HepG2 (cell line): Measurements from ENCODE around the gene PARK7. TPM values are rescaled to one million over a fixed set of nuclear protein-coding genes. Genes with fewer than 3 reads are reported as not detected.

Experiments used
- ATM ChIP-seq: fragments of 450-650 bp; IDR thresholded peaks from 2 replicates; pipeline ENCODE4 v1.7.1; 2017; ENCODE audit warnings: mild to moderate bottlenecking, borderline replicate concordance
- BCL6 ChIP-seq: IDR thresholded peaks from 2 replicates; pipeline ENCODE4 v1.6.1; 2016; ENCODE audit warnings: missing genetic modification reagents, missing compliant biosample characterization
- DMAP1 ChIP-seq: IDR thresholded peaks from 2 replicates; pipeline ENCODE4 v1.6.1; 2016
- DNMT1 ChIP-seq: sonication (generic); formaldehyde crosslinking; IDR thresholded peaks from 2 replicates; pipeline ENCODE4 v1.5.1; 2020; ENCODE audit warnings: mild to moderate bottlenecking, missing genetic modification reagents
- HOXA3 ChIP-seq: sonication (generic); formaldehyde crosslinking; IDR thresholded peaks from 2 replicates; pipeline ENCODE4 v1.5.0; 2020; ENCODE audit warnings: missing genetic modification reagents
- IKZF5 ChIP-seq: IDR thresholded peaks from 2 replicates; pipeline ENCODE4 v1.6.1; 2018; ENCODE audit warnings: missing genetic modification reagents, mild to moderate bottlenecking, missing compliant biosample characterization
- KDM5A ChIP-seq: fragments of 200-600 bp; sonication (generic); IDR thresholded peaks from 2 replicates; pipeline ENCODE4 v1.7.0; 2018; ENCODE audit warnings: antibody characterized with exemption, mild to moderate bottlenecking, low read length, borderline replicate concordance
- KLF9 ChIP-seq: IDR thresholded peaks from 2 replicates; pipeline ENCODE4 v1.6.1; 2016; ENCODE audit warnings: low read depth
- NAIF1 ChIP-seq: sonication (generic); formaldehyde crosslinking; IDR thresholded peaks from 2 replicates; pipeline ENCODE4 v1.5.0; 2020; ENCODE audit warnings: mild to moderate bottlenecking, missing genetic modification reagents, borderline replicate concordance
- PLRG1 ChIP-seq: fragments of 450-650 bp; conservative IDR thresholded peaks from 2 replicates; pipeline ENCODE4 v1.6.1; 2016
- RBM22 ChIP-seq: fragments of 200-400 bp; formaldehyde crosslinking; optimal IDR thresholded peaks from 2 replicates; pipeline ENCODE3; 2017; ENCODE audit warnings: mild to moderate bottlenecking, low read length, moderate library complexity
- REPIN1 ChIP-seq: sonication (generic); formaldehyde crosslinking; IDR thresholded peaks from 2 replicates; pipeline ENCODE4 v1.8.0; 2022; ENCODE audit warnings: missing genetic modification reagents, low read depth, mild to moderate bottlenecking, borderline replicate concordance
- RFX5 ChIP-seq: IDR thresholded peaks from 2 replicates; pipeline ENCODE4 v1.6.1; 2011; ENCODE audit warnings: low read depth, low read length, improper control_type of control experiment
- SAP130 ChIP-seq: IDR thresholded peaks from 2 replicates; pipeline ENCODE4 v1.6.1; 2016; ENCODE audit warnings: low read depth
- THRA ChIP-seq: sonication (generic); formaldehyde crosslinking; IDR thresholded peaks from 2 replicates; pipeline ENCODE4 v1.4.0; 2020; ENCODE audit warnings: missing genetic modification reagents, borderline replicate concordance
- XBP1 ChIP-seq: sonication (generic); formaldehyde crosslinking; IDR thresholded peaks from 2 replicates; pipeline ENCODE4 v1.5.0; 2020; ENCODE audit warnings: missing genetic modification reagents
- ZHX2 ChIP-seq, 2 experiments: sonication (generic) in 1 of 2; formaldehyde crosslinking in 1 of 2; IDR thresholded peaks; 2 replicates each; pipeline versions ENCODE4 v1.6.1 to v1.9.0; 2014 to 2022; ENCODE audit warnings: antibody characterized with exemption in 1 of 2, borderline replicate concordance in 1 of 2, inconsistent platforms in 1 of 2, low read depth in 1 of 2, missing genetic modification reagents in 1 of 2
- ZMYM2 ChIP-seq: sonication (generic); formaldehyde crosslinking; IDR thresholded peaks from 2 replicates; pipeline ENCODE4 v1.8.0; 2022; ENCODE audit warnings: mild to moderate bottlenecking, missing genetic modification reagents
- ZNF20 ChIP-seq: sonication (generic); formaldehyde crosslinking; IDR thresholded peaks from 2 replicates; pipeline ENCODE4 v1.4.0; 2020; ENCODE audit warnings: mild to moderate bottlenecking, moderate library complexity, missing genetic modification reagents
- ZNF224 ChIP-seq: sonication (generic); formaldehyde crosslinking; IDR thresholded peaks from 2 replicates; pipeline ENCODE4 v1.5.0; 2020; ENCODE audit warnings: mild to moderate bottlenecking, missing genetic modification reagents
- ZNF326 ChIP-seq: sonication (generic); formaldehyde crosslinking; IDR thresholded peaks from 2 replicates; pipeline ENCODE4 v1.4.0; 2020; ENCODE audit warnings: missing genetic modification reagents, borderline replicate concordance
- ZSCAN21 ChIP-seq: sonication (generic); formaldehyde crosslinking; IDR thresholded peaks from 2 replicates; pipeline ENCODE4 v1.8.0; 2022; ENCODE audit warnings: mild to moderate bottlenecking, missing genetic modification reagents, moderate library complexity, borderline replicate concordance
- ZSCAN29 ChIP-seq: sonication (generic); formaldehyde crosslinking; conservative IDR thresholded peaks from 2 replicates; pipeline ENCODE4 v1.4.0; 2020; ENCODE audit warnings: mild to moderate bottlenecking, missing genetic modification reagents
- polyA plus RNA-seq, 8 experiments: library from polyadenylated mRNA; depleted of rRNA in 3 of 8; stranded (reverse) in 7 of 8; unstranded in 1 of 8; fragments of >200 nt; fragmentation: Illumina TruSeq in 4 of 8; extraction: Trizol in 4 of 8; gene quantifications; 2 replicates each; pipeline versions ENCODE4 v1.2.1 to v1.2.3, GENCODE V29; 2011 to 2016; ENCODE audit warnings: low read depth in 4 of 8, missing spikeins in 1 of 8, mixed read lengths in 1 of 8; ENCODE audit not compliant: insufficient read depth in 1 of 8
- total RNA-seq, 5 experiments: library from RNA; depleted of rRNA; stranded (reverse); fragments of >200 nt; fragmentation: Illumina TruSeq; extraction: Trizol; gene quantifications; 2 replicates each; pipeline ENCODE4 v1.2.3, GENCODE V29; 2016; ENCODE audit warnings: low read depth in 1 of 5

The PARK7 gene
- total and polyA plus RNA-seq, 2 of the 13 experiments (the other 11 are each of a cell fraction or from before 2014, with no cell fraction given): 212 to 296 TPM

GRCh38 chr1:8010080-8010664, 48.7 kb downstream of the PARK7 start (continued):
- TF ChIP-seq ZHX2 (IDR thresholded peaks at IDR 0.05; ENCODE audit: low read depth): no peak
- TF ChIP-seq ZHX2 (CRISPR knock-in tag; IDR thresholded peaks at IDR 0.05; ENCODE audit: borderline replicate concordance): no peak
- no peak for TF ChIP-seq THRA
- TF ChIP-seq RBM22: peak; percentile 100
- TF ChIP-seq ZNF224: no peak
- no peak for TF ChIP-seq KDM5A
- TF ChIP-seq KLF9 (CRISPR knock-in tag): no peak
- no peak for TF ChIP-seq ZNF20 (CRISPR knock-in tag)
- TF ChIP-seq IKZF5 (CRISPR knock-in tag): no peak
- no peak for TF ChIP-seq REPIN1 (CRISPR knock-in tag)
- no peak for TF ChIP-seq DNMT1 (CRISPR knock-in tag)
- TF ChIP-seq ZSCAN21: no peak
- no peak for TF ChIP-seq PLRG1
- TF ChIP-seq DMAP1 (CRISPR knock-in tag): no peak
- no peak for TF ChIP-seq BCL6
- TF ChIP-seq HOXA3 (CRISPR knock-in tag): no peak; the same call in 1 of the 2 replicates
- TF ChIP-seq ZSCAN29 (CRISPR knock-in tag): no peak
- TF ChIP-seq XBP1: no peak
- no peak for TF ChIP-seq ZMYM2 (CRISPR knock-in tag)
- no peak for TF ChIP-seq ATM
- TF ChIP-seq ZNF326 (CRISPR knock-in tag): no peak
- TF ChIP-seq NAIF1: no peak
- no peak for TF ChIP-seq RFX5
- peak; percentile 11; the same call in 1 of the 2 replicates for TF ChIP-seq SAP130 (CRISPR knock-in tag)
